ENCODE data around the gene LRRC1. TPM values are rescaled to one million over a fixed set of nuclear protein-coding genes. Genes with fewer than 3 reads are reported as not detected.

LRRC1 gene
- total and polyA plus RNA-seq, 2 of the 8 experiments (the other 6 are each of a cell fraction or from before 2014, with no cell fraction given): 6.7 to 15.9 TPM

DNA sequence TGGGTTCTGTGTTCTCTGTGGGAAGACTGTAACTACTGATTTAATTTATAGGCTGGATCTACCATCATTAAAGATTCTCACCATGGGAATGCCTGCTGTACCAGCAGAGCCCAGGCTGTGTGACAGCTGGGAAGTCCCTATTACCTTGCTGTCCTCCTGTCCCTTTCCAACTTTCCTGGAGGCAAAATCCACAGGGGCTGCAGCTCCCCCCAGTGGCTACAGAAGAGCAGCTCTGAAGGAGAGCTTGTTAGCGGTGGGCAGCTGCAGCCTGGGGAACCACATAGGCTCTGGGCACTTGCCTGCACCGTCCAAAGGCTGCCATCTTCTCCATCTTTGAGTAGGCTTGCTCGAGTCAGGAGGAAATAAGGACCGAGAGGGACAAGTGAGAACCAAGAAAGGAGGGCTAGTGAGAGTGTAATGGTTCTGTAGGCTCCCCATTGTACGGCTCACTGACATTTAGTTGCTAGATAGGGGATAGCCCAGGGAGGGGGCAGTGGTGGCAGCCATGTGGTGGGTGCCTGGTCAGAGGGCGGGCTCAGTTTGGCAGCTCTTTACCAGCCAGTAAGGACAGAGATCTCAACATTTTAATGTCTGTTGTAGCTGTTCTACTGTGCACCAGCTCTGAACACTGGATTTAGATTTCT, 161.4 kb downstream of the LRRC1 start:
- Histone ChIP-seq H2BK15ac (ENCODE audit: low read length) (peak overlapping the region; percentile 97; the same call in 1 of the 2 replicates), H3K36me3 (ENCODE audit: control insufficient read depth in 2 of 4, insufficient read depth in 4 of 4, low read length in 3 of 4) (no peaks in the 10 kb centered on the region), H3K4ac (replicated peaks; ENCODE audit: insufficient read length, low read depth, low read length) (no peak overlapping the region), H3K79me2 (ENCODE audit: control insufficient read depth in 1 of 2, insufficient read depth in 2 of 2, low read length in 2 of 2) (no peaks in the 10 kb centered on the region), H3K27me3 (replicated peaks in 1 of 4; ENCODE audit: control insufficient read depth in 3 of 4, extremely low read depth in 1 of 4, insufficient read depth in 3 of 4, low read length in 3 of 4) (no peaks in the 10 kb centered on the region), H2AK5ac (ENCODE audit: low read depth, low read length) (no peak overlapping the region), H3K4me3 (ENCODE audit: extremely low read depth in 1 of 4, insufficient read depth in 2 of 4, low read depth in 3 of 4, low read length in 4 of 4) (no peak overlapping the region), H3K4me1 (replicated peaks in 1 of 4; ENCODE audit: control insufficient read depth in 3 of 4, insufficient read depth in 4 of 4, low read length in 3 of 4) (no peaks in the 10 kb centered on the region; a peak in 1 of 7 replicates), H4K20me1 (replicated peaks in 1 of 2; ENCODE audit: control insufficient read depth in 1 of 2, insufficient read depth in 2 of 2, low read length in 2 of 2) (no peaks in the 10 kb centered on the region), H4K5ac (ENCODE audit: insufficient read length, low read depth, low read length) (no peak overlapping the region), H2BK20ac (ENCODE audit: low read length) (no peak overlapping the region), H3K4me2 (ENCODE audit: insufficient read depth in 1 of 2, low read depth in 2 of 2, low read length in 2 of 2) (peak overlapping the region in 1 of 2 experiments; percentile 15; a peak in 1 of 4 replicates), H2BK5ac (ENCODE audit: low read depth, low read length) (no peak overlapping the region), H3K23ac (ENCODE audit: insufficient read length) (no peak overlapping the region), H3K9me3 (ENCODE audit: insufficient read depth in 2 of 2, low read depth in 1 of 2, low read length in 1 of 2) (no peaks in the 10 kb centered on the region), H3K56ac (replicated peaks; ENCODE audit: insufficient read length, low read depth, low read length) (no peak overlapping the region), H2BK12ac (ENCODE audit: low read depth, low read length) (peak overlapping the region; percentile 83; the same call in 1 of the 2 replicates), H3K18ac (ENCODE audit: extremely low read depth, low read length) (no peak overlapping the region), H2AFZ (ENCODE audit: low read length) (peak overlapping the region; percentile 97), H4K91ac (replicated peaks; ENCODE audit: insufficient read length, low read length) (no peak overlapping the region), H2BK120ac (replicated peaks; ENCODE audit: low read depth, low read length) (no peak overlapping the region), H3K79me1 (ENCODE audit: low read depth, low read length) (no peaks in the 10 kb centered on the region), H4K8ac (ENCODE audit: extremely low read depth, insufficient read depth, low read length) (no peak overlapping the region), H3K9ac (replicated peaks in 1 of 4; ENCODE audit: extremely low read depth in 1 of 4, low read depth in 3 of 4, low read length in 3 of 4) (no peak overlapping the region), H3K27ac (ENCODE audit: low read depth, low read length) (no peak overlapping the region), H3K14ac (ENCODE audit: insufficient read length) (no peak overlapping the region), H3K23me2 (ENCODE audit: low read depth, low read length) (no peaks in the 10 kb centered on the region)
- POLR2A ChIA-PET (ENCODE audit: partially characterized antibody): interaction anchor here (1.4 kb wide), 1 partner anchor 162 kb away, joined by 10 read pairs; the partner anchor contains the start of gene LRRC1
- CTCF ChIA-PET (ENCODE audit: partially characterized antibody): interaction anchor here (0.6 to 10.5 kb wide), 50 partner anchors 11 to 464 kb away, joined by 3 to 197 read pairs (median 4); partner anchors contain the start of genes GCLC and LRRC1
- 50% methylated on average over 6 of the region's 6 CpGs; no CpG with 5 or more reads in 1 of the 2 experiments for WGBS, 2 experiments (ENCODE audit: extremely low coverage in 1 of 2, insufficient coverage in 1 of 2, insufficient read length in 1 of 2, insufficient replicate concordance in 2 of 2, low coverage in 1 of 2, low lambda C conversion rate in 2 of 2, missing lambda C conversion rate in 1 of 2)
- peak; percentile 98 for FAIRE-seq
- DNase-seq (ENCODE audit: low read depth in 1 of 2, low spot score in 2 of 2): peak; percentile 73 to 86
- TF ChIP-seq CBX8 (IDR thresholded peaks at IDR 0.05; ENCODE audit: borderline replicate concordance, low read depth, low read length): no peak
- TF ChIP-seq TCF12 (IDR thresholded peaks at IDR 0.05; ENCODE audit: low read depth, low read length): 0 out of 2 replicates have a peak, but pooled peaks have one; percentile 22
- peak; percentile 98 for TF ChIP-seq RAD21 (IDR thresholded peaks at IDR 0.05 in 1 of 2, conservative IDR thresholded peaks at IDR 0.05 in 1 of 2; ENCODE audit: low read depth in 2 of 2, low read length in 2 of 2)
